ENCODE measurements around the gene IFIT1. TPM values are rescaled to one million over a fixed set of nuclear protein-coding genes. Genes with fewer than 3 reads are reported as not detected.
"Not testable (repeated sequence)": the region's sequence is repeated elsewhere in the genome, so short reads cannot be mapped to it uniquely, and the experiment has no call there.

IFIT1 gene
- total and polyA plus RNA-seq, 2 experiments from 2014 or later: 1.5 to 3.9 TPM

- H3K9me3 Mint-ChIP-seq: no peaks in the 10 kb centered on the region
- H3K4me1 ChIP-seq (ENCODE audit: insufficient read depth): peaks cover 61% of the 10 kb centered on the region
- H3K9me2 ChIP-seq (ENCODE audit: insufficient read depth): no peaks in the 10 kb centered on the region
- H3K4me2 ChIP-seq: peak overlapping the region; percentile 18
- H3K79me2 ChIP-seq (replicated peaks; ENCODE audit: insufficient read depth): no peaks in the 10 kb centered on the region
- 0 out of 2 replicates have a peak overlapping the region, but pooled peaks have one; percentile 1 for H3K4me3 ChIP-seq
- H4K20me1 ChIP-seq (replicated peaks; ENCODE audit: insufficient read depth): no peaks in the 10 kb centered on the region
- H3K36me3 Mint-ChIP-seq (ENCODE audit: low read depth): no peaks in the 10 kb centered on the region
- no peak for TF ChIP-seq ZNF331 (CRISPR knock-in tag; IDR thresholded peaks at IDR 0.05; ENCODE audit: low read depth)
- H3K27me3 ChIP-seq (ENCODE audit: insufficient read depth): no peaks in the 10 kb centered on the region
- peak overlapping the region; percentile 85 for H3K27ac Mint-ChIP-seq
- H3K4me1 Mint-ChIP-seq: peaks cover 73% of the 10 kb centered on the region
- no peak overlapping the region for H3K4me3 Mint-ChIP-seq
- H3K27ac ChIP-seq (ENCODE audit: low read depth): peak overlapping the region; percentile 41; the same call in 1 of the 2 replicates
- DNase-seq (ENCODE audit: low spot score) (no peak), ATAC-seq (no peak)
- H3F3A ChIP-seq (replicated peaks; ENCODE audit: low read depth): no peaks in the 10 kb centered on the region
- H3K36me3 ChIP-seq (ENCODE audit: insufficient read depth): no peaks in the 10 kb centered on the region
- H2AFZ ChIP-seq: no peak overlapping the region
- no peaks in the 10 kb centered on the region for H3K27me3 Mint-ChIP-seq (ENCODE audit: insufficient read depth, low read depth, poor library complexity)
Observed at GRCh38 chr10:89347701-89348457, 44.5 kb upstream of the IFIT1 start.

GRCh38 chr10:89348481-89348880, 43.9 kb upstream of the IFIT1 start:
- Histone ChIP-seq H3F3A (replicated peaks; ENCODE audit: low read depth) (no peaks in the 10 kb centered on the region), H3K4me1 (ENCODE audit: insufficient read depth) (peaks cover 61% of the 10 kb centered on the region), H3K27me3 (ENCODE audit: insufficient read depth) (no peaks in the 10 kb centered on the region), H3K4me2 (peak overlapping the region; percentile 48), H3K4me3 (0 out of 2 replicates have a peak overlapping the region, but pooled peaks have one; percentile 1), H3K9me2 (ENCODE audit: insufficient read depth) (no peaks in the 10 kb centered on the region), H3K36me3 (ENCODE audit: insufficient read depth) (no peaks in the 10 kb centered on the region), H3K27ac (ENCODE audit: low read depth) (peak overlapping the region; percentile 41; the same call in 1 of the 2 replicates), H2AFZ (no peak overlapping the region), H3K79me2 (replicated peaks; ENCODE audit: insufficient read depth) (no peaks in the 10 kb centered on the region), H4K20me1 (replicated peaks; ENCODE audit: insufficient read depth) (no peaks in the 10 kb centered on the region)
- Mint-ChIP-seq H3K9me3 (peaks cover 3% of the 10 kb centered on the region; the same call in 1 of the 3 replicates), H3K27ac (peak overlapping the region; percentile 85; the same call in 1 of the 2 replicates), H3K27me3 (ENCODE audit: insufficient read depth, low read depth, poor library complexity) (no peaks in the 10 kb centered on the region), H3K4me1 (peaks cover 69% of the 10 kb centered on the region), H3K36me3 (ENCODE audit: low read depth) (peaks cover 4% of the 10 kb centered on the region), H3K4me3 (no peak overlapping the region)
- no peak for DNase-seq (ENCODE audit: low spot score)
- TF ChIP-seq JUNB (IDR thresholded peaks at IDR 0.05; ENCODE audit: unreplicated experiment) (no peak), ZNF331 (CRISPR knock-in tag; IDR thresholded peaks at IDR 0.05; ENCODE audit: low read depth) (no peak), ETS1 (IDR thresholded peaks at IDR 0.05) (no peak)
- ATAC-seq: no peak

- Mint-ChIP-seq H3K4me3 (no peak overlapping the region), H3K36me3 (ENCODE audit: low read depth) (peaks cover 6% of the 10 kb centered on the region), H3K4me1 (peaks cover 67% of the 10 kb centered on the region), H3K27me3 (ENCODE audit: insufficient read depth, low read depth, poor library complexity) (no peaks in the 10 kb centered on the region), H3K27ac (no peak overlapping the region), H3K9me3 (peaks cover 5% of the 10 kb centered on the region)
- Histone ChIP-seq H3K36me3 (ENCODE audit: insufficient read depth) (no peaks in the 10 kb centered on the region), H3K79me2 (replicated peaks; ENCODE audit: insufficient read depth) (no peaks in the 10 kb centered on the region), H3F3A (replicated peaks; ENCODE audit: low read depth) (no peaks in the 10 kb centered on the region), H3K27me3 (ENCODE audit: insufficient read depth) (no peaks in the 10 kb centered on the region), H2AFZ (no peak overlapping the region), H4K20me1 (replicated peaks; ENCODE audit: insufficient read depth) (no peaks in the 10 kb centered on the region), H3K4me2 (peak overlapping the region; percentile 48; the same call in 1 of the 2 replicates), H3K4me1 (ENCODE audit: insufficient read depth) (peaks cover 61% of the 10 kb centered on the region), H3K9me2 (ENCODE audit: insufficient read depth) (no peaks in the 10 kb centered on the region), H3K4me3 (no peak overlapping the region), H3K27ac (ENCODE audit: low read depth) (peak overlapping the region; percentile 41; the same call in 1 of the 2 replicates)
- TF ChIP-seq EZH2phosphoT487 (IDR thresholded peaks at IDR 0.05; ENCODE audit: unreplicated experiment) (no peak), CTCF (conservative IDR thresholded peaks at IDR 0.05; ENCODE audit: low read depth in 2 of 2) (no peak)
- DNase-seq (ENCODE audit: low spot score) (no peak), ATAC-seq (no peak)
Observed at GRCh38 chr10:89348975-89349374, 43.4 kb upstream of the IFIT1 start.

GRCh38 chr10:89350631-89351315, 41.6 kb upstream of the IFIT1 start:
- H3K79me2 ChIP-seq (replicated peaks; ENCODE audit: insufficient read depth); H3F3A ChIP-seq (replicated peaks; ENCODE audit: low read depth); DNase-seq (ENCODE audit: low spot score); H4K20me1 ChIP-seq (replicated peaks; ENCODE audit: insufficient read depth); H3K36me3 ChIP-seq (ENCODE audit: insufficient read depth); ATAC-seq; H3K27me3 Mint-ChIP-seq (ENCODE audit: insufficient read depth, low read depth, poor library complexity); H3K9me3 Mint-ChIP-seq; H3K27me3 ChIP-seq (ENCODE audit: insufficient read depth); H3K9me2 ChIP-seq (ENCODE audit: insufficient read depth); H3K4me3 Mint-ChIP-seq; H3K4me3 ChIP-seq: not testable (repeated sequence)
- Mint-ChIP-seq H3K36me3 (ENCODE audit: low read depth) (peaks cover 12% of the 10 kb centered on the region), H3K27ac (peak overlapping the region; percentile 77), H3K4me1 (peaks cover 59% of the 10 kb centered on the region)
- Histone ChIP-seq H2AFZ (peak overlapping the region; percentile 78; the same call in 1 of the 2 replicates), H3K27ac (ENCODE audit: low read depth) (peak overlapping the region; percentile 29; the same call in 1 of the 2 replicates), H3K4me1 (ENCODE audit: insufficient read depth) (peaks cover 61% of the 10 kb centered on the region), H3K4me2 (peak overlapping the region; percentile 15; the same call in 1 of the 2 replicates)
